ENCODE results near the gene GATA2.

GATA2 gene

DNA sequence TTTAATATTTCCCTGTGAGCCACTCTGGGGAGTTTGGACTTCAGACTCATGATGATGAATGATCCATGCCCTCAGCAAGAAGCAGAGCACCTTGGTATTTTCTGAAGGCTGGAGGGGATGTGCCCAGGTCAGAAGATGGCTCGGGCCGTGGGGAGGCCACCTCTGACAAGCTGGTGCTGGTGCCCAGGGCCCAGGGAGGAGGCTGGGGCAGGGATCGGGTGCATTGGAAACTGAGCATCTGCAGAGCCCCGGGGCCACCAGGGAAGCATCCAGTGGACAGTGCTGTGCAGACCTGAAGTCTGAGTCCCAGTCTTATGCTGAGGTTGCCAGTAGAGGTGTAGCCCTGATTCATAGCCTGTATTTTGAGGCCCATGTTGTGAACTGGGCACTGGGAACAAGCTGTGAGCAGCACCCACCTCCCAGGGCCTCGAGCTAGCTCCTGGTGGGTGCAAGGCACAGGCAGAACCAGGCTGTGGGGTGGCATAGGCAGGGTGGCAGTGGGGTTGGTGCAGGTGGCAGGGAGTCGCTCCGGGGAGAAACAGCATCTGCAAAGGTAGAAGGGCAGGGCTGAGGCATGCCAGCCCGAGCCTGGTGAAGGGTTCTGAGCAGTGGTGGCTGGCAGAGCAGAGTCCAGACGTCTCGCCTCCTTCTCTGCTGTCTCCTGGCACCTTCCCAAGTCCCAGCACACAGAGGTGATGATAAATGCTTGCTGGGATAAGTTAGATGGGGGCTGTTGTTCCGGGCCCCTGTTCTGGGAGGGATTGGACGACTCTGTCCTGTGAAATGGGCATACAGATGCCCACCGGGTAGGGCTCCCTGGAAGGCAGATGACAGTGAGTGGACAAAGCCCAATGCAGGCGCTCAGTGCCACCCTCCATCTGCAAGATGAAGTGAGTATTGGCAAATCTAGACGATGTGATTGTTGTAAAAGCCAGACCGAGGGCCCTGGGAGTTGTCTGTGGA is 36.9 kb downstream of the GATA2 start:
- no peak overlapping the region for H3K4me3 ChIP-seq (ENCODE audit: low read depth, low read length)
- TF ChIP-seq, protein P1, sequence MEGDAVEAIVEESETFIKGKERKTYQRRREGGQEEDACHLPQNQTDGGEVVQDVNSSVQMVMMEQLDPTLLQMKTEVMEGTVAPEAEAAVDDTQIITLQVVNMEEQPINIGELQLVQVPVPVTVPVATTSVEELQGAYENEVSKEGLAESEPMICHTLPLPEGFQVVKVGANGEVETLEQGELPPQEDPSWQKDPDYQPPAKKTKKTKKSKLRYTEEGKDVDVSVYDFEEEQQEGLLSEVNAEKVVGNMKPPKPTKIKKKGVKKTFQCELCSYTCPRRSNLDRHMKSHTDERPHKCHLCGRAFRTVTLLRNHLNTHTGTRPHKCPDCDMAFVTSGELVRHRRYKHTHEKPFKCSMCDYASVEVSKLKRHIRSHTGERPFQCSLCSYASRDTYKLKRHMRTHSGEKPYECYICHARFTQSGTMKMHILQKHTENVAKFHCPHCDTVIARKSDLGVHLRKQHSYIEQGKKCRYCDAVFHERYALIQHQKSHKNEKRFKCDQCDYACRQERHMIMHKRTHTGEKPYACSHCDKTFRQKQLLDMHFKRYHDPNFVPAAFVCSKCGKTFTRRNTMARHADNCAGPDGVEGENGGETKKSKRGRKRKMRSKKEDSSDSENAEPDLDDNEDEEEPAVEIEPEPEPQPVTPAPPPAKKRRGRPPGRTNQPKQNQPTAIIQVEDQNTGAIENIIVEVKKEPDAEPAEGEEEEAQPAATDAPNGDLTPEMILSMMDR (IDR thresholded peaks at IDR 0.05; ENCODE audit: low read depth, low read length): no peak

DNA sequence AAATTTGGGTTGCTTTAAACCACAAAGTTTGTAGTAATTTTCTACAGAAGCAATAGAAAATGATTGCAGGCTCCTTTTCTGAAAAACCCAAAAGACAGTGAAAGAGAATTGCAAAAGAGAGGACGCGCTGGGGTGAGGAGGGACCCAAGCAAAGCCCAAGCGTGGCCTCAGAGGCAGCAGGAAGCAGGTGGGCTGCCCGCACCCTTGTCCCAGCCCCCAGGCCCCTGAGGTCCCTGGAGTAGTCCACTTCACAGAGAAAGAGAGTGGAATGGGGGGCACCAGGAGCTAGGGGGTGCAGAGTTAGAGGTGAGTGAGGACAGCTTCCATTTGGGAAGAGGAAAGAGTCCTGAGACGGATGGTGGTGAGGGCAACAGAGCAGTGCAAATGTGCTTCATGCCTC is 37.9 kb downstream of the GATA2 start:
- no peak overlapping the region for H3K4me3 ChIP-seq (ENCODE audit: low read depth, low read length)
- TF ChIP-seq, protein P1 (IDR thresholded peaks at IDR 0.05; ENCODE audit: low read depth, low read length): no peak

DNA sequence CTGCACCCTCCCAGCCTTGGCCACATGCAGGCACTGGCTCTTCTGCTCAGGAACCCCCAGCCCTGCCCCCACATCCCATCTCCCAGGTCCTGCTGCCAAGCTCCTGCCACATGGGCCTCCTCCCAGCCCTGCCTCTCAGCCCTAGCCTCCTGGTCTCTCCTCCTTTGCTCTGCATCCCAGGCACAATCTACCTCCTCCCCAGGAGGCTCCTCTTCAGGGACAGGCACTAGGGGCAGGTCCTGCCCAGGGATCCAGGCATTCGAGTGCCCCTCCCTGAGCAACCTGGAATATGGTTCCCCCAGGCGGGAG is 38.7 kb downstream of the GATA2 start:
- TF ChIP-seq, protein P1 (IDR thresholded peaks at IDR 0.05; ENCODE audit: low read depth, low read length): no peak
- H3K4me3 ChIP-seq (ENCODE audit: low read depth, low read length): no peak overlapping the region

DNA sequence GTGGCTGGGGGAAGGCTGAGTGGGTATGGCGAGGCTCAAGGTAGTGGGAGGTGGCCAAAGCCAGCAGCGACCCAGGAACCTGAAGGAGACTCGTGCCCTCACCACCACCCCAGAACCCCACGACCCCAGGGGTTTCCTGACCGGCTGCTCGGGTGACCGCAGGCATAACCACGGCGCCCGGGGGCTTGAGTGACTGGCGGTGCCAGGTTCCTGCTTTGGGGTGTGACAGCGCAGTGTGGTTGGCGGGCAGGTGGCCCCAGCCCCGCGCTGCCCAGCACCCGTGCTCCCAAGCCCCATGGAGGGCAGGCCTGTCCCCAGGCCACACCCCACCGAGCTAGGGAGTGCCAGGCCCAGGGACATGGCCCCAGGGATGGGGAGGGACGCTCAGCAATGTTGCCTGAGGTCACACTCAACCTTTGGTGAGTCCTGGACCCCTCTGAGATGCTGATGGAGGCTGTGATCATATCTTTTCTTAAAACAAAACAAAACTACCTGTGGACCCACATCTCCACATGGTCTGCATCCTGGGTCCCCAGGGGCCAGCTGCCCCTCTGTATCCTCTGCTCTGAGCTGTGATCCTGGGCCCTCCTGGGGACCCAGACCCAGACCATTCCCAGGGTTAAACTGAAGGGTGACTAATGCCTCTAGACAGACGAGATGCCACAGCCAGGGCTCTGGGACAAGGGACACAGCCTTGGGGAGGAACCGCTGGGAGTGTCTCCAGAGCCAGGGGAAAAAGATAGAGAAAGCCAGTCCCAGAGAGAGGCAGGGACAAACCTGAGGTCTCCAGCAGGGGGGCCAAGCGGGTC is 39.3 kb downstream of the GATA2 start:
- TF ChIP-seq, protein P1 (IDR thresholded peaks at IDR 0.05; ENCODE audit: low read depth, low read length): no peak
- H3K4me3 ChIP-seq (ENCODE audit: low read depth, low read length): no peak overlapping the region

DNA sequence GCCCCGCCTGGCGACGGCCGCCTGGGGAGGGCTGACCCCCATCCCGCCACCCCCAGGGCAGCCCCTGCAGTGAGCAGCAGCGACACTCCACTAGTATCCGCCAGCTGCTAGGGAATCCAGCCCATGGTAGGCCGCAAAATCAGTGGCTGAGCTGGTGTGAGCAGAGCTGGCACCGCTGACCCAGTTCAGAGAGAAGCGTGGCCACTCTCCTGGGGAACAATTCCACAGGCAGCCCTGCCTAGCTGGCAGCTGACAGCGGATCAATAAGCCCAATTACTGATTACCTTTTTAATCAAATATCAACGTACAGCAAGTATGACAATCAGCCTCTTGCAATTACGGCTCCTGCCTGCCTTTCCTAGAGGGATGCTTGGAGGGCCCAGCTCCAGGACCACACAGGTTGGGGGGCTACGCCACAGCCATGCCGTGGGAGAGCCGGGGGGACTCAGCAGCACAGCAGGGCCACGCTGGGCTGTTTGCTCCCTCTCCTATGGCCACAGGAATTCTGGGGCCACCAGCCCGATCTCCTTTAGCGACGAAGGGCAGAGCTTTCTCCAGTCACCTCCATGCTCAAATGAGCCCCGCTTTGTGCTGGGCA is 40.2 kb downstream of the GATA2 start:
- H3K4me3 ChIP-seq (ENCODE audit: low read depth, low read length): no peak overlapping the region
- TF ChIP-seq, protein P1 (IDR thresholded peaks at IDR 0.05; ENCODE audit: low read depth, low read length): no peak

DNA sequence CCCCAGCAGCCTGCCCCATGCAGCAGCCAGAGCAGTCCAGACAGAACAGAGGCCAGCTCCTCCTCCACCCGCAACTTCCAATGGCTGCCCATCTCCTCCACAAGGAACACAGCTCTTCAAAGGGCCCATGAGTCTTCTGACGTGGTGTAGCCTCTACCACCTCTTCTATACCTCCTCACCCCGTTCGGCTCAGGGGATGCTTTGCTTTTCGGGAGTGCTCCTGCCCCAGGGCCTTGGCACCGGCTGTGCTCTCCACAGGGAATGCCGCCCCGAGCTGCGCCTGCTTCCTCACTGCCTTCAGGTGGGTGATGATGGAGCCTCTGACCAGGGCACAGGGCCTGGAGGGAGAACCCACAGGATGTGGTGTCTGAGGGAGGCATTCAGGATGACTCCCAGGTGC is 40.9 kb downstream of the GATA2 start:
- H3K4me3 ChIP-seq (ENCODE audit: low read depth, low read length): no peak overlapping the region
- TF ChIP-seq, protein P1 (IDR thresholded peaks at IDR 0.05; ENCODE audit: low read depth, low read length): no peak

Measured in WI38 (cell line).